NCI-H1417 (cell line): Measurements from ENCODE around the gene ARHGEF7.
"Not testable (repeated sequence)": the region's sequence is repeated elsewhere in the genome, so short reads cannot be mapped to it uniquely, and the experiment has no call there.

ENCODE experiments used
- DNase-seq, 3 experiments: peaks; one replicate each; lab custom pipeline; 2025; lab: John Stamatoyannopoulos, UW

Gene ARHGEF7

DNA sequence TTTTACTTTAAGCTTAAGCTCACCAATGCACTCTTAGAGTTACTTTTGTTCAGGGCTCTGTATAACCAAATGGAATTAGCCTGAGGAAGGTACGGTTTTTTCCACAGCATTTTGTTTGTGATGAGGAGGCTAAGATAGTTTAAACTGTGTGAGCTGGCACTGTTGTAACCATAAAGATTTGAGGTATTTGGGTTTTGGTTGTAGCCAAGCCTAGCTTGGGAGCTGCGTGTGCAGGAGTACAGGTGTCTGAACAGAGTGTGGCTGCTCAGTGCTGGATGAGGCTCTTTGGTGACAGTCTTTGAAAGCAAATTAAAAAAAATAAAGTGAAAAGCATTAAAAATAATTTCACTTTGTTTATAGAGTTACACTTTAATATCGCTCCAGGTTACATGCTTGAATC lies 56.0 kb downstream of the ARHGEF7 start:
- no peak for DNase-seq

DNA sequence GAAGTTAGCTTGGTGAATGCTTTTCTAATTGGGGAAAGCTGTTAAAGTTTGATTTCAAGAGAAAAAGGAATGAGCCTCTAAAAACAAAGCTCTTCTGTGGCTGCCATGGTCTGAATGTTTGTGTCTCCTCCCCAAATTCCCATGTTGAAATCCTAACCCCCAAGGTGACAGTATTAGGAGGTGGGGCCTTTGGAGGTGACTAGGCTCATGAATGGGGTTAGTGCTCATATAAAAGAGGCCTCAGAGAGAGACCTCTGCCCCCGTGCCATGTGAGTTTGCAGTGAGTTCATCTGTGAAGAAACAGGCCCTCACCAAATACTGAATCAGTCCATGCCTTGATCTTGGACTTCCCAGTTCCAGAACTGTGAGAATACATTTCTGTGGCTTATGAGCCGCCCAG lies 56.5 kb downstream of the ARHGEF7 start:
- DNase-seq, result no peak

DNA sequence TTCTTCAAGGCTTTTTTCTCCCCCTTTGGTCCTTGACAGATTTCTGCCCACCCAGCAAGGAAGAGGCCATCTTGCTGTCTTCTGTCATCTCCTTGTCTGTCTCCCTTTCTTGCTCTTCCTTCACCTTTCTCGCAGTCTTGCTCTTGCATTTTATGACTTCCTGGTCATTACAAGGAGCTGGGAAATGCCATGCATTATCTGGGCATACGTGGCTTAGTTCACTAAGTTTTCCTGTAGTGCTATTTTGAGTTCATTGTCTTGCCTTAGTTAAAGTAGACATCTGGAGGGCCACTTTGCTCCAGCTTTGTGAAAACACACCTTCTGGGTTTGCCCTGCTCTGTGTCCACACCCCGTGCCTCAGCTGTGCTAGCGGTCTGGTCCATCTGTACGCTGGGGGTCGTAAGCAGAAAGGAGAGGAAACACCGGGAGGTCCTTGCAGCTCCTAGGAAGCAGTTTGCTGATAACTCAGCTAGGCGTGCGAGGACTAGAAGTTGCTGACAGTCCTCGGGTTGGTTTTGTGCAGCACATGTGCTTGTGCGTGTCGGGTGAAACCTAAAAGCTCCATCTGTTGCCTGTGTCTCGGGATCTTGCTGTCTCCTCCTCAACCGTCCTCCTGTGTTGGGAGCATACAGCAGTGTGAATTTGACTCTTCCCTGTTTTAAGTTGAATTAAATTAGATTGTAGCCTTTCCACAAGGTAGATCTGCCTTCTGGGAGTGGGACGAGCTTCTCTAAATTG lies 59.4 kb downstream of the ARHGEF7 start:
- DNase-seq, result no peak

DNA sequence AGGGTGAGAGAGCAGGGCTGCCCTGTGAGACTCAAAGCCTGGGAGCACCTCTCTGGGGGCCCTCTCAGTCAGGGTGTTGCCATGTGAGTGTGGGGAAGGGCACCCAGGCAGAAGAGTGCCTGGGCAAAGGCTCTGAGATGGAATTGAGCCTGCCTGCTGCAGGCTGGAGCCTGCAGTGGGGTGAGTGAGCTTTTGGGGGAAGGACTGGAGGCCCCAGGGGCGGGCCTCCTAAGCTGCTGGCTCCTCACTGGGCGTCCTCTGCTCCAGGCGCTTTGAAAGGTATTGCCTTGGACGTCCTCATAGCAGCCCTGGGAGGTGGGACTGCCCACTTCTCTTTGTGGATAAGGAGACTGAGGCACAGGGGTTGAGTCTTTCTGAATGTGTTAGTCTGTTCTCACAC lies 60.3 kb downstream of the ARHGEF7 start:
- no peak for DNase-seq

DNA sequence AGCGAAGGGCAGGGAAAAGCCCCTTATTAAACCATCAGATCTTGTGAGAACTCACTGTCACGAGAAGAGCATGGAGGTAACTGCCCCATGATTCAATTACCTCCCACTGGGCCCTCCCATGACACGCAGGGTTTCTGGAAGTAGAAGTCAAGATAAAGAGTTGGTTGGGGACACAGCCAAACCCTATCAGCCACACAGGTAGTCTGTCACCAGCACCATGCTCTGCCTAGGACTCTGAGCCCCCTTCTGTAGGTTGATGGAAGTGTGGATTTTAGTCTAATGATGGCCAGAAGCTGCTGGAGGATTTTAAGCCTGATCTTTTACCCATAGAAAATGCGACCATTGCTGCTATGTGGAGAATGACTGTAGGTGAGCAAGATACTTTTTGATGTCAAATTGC lies 60.8 kb downstream of the ARHGEF7 start:
- DNase-seq, result no peak

DNA sequence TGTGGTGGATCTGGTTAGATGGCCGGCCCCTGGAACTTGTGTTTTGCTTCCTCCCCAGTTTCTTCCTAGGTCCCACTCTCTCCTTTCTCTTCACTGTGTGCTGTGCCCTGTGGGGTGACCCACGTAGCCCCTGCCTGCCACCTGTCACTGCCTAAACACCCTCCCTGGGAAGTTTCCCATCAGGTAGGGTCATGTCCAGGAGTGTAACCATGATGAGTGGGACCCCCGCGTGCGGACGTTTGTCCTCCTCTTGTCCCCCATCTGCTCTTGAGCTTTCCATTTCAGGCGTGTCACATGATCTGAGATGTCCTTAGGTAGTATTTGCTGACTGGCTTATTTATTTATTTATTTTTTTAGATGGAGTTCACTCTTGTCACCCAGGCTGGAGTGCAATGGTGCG lies 61.3 kb downstream of the ARHGEF7 start:
- no peak for DNase-seq

DNA sequence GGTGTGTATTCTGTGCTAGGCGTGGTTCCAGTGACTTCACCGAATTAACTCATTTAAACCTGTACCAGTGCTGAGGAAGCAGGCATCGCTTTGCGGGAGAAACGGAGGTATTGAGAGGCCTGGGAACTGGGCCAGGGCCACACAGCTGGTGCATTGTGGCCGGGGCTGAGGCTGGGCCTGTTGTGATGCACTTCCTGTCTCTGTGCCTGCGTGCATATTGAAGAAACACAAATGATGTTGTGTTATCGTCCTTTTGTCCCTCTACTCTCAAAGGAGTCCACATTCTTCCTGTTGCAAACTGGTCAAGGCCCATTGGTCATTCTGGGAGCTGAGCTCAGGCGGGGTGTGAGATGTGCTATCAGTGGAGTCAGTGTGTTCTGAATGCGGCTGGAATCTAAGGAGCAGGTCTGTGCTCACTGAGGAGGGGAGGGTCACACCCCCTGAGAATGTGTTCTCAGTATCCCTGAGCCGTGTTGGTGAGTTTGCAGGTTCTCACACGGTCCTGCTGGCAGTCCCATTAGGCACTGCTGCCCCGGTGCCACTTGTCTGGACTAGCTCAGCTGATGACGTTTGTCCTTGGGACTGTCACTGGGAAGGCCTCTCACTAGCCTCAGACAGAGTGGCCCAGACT lies 62.1 kb downstream of the ARHGEF7 start:
- DNase-seq, result no peak

DNA sequence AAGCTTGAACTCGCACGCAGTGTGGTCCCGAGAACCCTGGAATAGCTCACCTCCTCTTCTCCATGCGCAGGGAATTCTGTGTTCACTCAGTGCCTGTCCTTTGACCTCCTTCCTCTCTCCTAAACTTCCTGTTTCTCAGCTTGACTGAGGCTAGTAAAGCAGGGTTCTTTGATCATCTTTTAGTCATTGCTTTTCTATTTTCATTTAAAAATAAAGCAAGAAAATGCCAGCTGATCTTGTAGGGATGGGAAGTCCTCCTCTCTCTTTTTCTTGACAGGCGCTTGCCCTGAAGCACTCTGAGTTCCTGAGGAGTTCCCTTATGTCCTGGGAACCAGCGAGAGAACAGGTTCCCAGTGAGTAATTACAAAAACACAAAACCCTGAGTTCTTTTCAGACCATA lies 62.8 kb downstream of the ARHGEF7 start:
- DNase-seq, result no peak

DNA sequence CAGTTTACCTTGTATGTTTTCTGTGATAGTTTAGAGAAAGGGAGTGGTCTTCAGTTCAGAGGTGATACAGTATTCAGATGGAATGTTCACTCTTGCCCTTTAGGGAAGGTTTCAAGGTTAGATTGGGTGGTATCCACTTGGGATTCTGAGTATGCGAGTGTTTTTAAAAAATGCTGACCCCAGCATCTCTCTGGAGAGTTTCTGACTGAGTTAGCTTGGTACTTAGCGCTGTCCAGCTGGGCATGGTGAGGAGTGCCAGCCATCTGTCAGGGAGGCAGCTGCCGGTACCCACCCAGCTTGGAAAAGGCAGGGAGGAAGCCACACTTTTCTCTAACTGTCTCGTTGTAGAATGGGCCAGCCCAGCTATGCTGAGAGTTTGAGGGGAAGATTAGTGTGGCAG lies 63.3 kb downstream of the ARHGEF7 start:
- no peak for DNase-seq

DNA sequence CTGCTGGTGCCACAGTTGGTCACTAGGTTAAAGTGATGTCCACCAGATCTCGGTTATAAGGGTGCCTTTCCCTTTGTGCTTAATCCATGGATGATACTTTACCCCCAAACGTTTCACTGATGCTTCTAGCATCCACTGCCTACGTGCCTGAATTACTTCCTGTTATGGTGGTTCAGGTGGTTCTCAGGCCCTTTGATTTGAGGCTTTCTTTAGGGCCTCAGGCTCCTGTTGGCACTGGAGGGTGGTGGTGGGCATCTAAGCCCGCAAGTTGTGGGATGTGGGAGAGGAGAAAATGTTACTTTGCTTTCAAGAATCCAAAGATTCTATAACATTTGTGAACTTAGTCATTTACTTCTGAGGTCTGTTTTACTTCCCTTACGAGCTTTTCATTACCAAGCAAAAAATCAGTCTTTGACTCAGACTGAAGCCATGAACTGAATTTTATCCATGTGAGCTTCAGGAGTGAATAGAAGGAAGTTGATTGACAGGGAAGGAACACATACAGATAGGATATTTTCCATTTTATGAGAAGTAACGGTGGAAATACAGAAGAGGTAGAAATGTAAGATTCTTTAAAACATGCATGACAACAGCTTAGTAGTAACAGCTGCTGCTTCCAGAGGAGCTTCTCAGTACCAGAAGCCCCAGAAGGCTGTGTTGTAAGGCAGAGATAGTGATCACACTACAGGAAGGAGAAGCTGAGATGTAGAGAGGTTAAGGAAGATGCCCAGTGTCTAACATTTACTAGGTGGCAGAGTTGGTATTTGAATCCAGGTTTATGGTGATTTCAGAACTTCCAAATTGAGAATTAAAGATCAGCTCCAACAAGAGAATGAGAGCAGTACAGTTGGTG lies 65.0 kb downstream of the ARHGEF7 start:
- no peak for DNase-seq

DNA sequence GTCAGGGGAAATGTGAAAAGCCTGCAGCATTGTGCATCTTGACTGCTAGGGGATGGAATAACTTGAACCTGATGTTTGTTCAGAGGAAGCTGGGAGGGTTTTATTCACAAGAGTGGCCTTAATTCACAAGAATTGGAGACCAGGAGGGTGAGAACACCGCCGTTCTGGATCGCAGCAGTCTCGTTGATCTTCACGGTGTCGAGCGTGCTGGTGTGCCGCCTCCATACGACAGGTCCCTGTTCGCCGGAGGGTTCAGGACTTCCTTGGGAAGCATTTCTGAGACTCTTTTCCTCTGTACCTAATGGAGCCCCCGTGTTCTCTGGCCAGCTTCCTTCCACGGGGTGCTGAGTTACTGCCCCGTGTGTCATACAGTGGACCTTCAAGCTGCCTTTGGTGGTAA lies 66.9 kb downstream of the ARHGEF7 start:
- no peak for DNase-seq

DNA sequence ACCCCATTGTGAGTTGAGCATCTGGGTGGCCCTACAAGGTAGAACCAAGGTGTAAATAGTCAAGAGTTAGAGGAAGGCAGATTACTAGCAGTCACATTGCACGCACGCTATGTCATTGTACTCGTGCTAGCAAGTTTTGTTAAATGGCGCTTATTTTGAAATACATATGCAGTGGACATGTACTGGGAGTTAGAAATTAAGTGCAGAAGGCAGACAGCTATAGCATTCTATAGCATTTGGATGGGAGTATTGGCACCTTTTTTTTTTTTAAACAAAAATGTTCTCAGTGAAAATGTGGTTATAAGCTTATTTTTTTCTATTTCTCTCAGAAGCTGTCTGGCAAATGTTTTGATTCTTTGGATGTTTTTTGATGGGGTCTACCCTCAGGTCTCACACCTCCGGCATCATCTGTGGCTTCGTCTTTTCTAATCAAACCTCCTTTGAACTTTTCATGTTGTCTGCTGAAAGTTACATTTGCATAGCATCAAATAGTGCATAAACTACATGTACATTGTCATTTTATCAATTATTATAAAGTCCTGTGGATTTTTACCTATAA lies 68.1 kb downstream of the ARHGEF7 start:
- no peak for DNase-seq

DNA sequence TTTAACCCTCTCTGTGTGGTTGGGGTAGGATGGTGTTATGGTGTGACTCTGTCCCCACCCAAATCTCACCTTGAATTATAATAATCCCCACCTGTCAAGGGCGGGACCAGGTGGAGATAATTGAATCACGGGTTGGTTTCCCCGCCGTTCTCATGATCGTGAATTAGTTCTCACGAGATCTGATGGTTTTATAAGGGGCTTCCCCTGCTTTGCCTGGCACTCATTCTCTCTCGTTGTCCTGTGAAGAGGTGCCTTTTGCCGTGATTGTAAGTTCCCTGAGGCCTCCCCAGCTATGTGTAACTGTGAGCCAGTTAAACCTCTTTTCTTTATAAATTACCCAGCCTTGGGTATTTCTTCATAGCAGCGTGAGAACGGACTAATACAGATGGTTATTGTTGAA lies 68.8 kb downstream of the ARHGEF7 start:
- DNase-seq, result no peak

DNA sequence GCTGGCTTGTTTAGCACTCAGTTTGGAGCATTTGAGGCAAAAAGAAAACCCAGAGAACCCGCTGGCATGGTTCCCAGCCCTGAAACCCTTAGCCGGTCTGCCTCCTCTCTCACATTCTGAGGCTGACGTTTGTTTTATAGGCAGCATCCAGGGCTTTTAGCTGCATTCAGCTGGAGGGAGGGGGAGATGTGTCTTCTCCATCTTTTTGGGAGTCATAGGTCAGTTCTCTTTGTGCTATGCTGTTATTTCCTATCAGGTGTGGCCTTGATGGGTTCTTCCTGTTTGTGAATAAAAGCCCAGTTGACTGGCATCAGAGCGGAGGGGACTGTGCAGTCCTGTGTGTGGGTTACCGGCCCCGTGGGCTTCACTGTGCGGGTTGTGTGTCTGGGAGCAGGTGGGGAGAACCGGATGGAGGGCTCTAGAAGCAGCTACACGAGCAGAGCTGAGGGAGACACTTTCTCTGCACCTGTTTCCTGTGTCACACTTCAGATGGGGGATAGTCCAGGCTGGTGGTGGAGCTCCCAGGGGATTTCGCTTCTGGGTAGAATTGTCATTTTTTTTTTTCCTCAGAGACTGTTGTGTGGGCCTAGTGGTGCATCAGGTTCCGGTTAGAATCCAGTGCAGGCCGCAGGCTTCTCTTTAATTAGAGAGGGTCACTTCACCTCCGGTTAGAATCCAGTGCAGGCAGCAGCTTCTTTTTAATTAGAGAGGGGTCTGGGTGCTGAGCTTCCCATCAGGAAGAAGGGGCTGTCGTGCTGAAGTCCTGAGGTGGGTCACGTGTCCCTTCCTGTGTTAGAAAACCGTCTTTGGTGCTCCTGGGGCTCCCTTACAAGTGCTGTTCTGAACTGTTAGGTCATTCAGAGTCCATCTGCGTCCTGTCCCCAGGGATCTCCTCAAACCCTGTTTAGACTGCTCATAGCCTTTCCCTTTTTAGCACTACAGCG lies 69.6 kb downstream of the ARHGEF7 start:
- peak in 1 of 3 experiments; percentile 56 for DNase-seq

DNA sequence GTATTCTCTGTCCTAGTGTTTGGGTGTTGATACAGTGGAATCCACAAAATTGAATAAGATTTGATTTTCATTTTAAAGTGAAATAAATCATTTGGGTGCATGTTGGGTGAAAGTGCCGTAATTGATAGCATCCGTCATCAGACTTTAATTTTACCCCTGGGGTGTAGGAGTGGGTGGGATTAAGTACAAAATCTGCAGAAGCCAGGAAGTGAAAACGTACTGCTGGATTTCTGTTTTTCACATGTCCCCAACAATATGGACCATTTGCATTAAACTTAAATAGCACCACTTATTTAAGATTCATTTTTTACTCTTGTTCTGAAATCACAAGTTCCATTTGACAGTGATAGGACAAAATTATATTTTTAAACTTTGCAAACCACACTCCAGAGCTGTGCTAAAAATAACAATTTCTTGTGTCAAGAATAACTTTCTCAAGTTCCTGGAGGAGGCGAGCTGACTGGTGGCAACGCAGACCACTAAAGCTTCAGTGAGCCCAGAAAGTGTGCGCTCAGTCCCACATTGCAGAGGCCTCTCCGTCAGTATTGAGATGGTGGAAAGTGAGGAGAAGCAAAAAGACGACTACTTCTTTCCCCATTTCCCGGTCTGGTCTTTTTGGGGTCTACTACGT lies 71.3 kb downstream of the ARHGEF7 start:
- no peak for DNase-seq

DNA sequence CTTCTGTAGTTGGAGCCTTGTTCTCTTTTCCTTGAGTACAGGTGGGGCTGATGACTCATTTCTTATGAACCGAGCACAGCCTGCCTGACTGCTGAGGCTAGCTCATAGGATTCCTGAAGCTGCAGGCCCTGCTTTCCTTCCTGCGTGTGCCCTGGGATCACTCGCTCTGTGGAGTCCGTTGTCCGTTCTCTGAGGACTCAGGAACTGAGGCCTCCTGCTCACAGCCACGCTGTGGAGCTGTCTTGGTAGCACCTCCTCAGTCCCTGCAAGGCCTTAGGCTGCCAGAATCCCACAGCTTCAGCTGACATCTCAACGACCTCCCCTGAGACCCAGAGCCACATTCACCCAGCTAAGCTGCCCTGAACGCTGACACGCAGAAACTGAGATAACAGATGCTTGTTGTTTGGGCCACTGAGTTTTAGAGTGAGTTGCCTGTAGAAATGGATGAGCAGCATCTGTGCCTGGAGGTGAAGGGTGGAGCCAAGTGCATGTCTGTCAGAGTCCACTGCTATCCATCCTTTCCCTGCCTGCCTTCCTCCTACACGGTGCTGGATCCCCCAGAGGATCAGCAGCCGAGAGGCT lies 72.9 kb downstream of the ARHGEF7 start:
- DNase-seq, result peak in 2 of 3 experiments; percentile 25 to 63

DNA sequence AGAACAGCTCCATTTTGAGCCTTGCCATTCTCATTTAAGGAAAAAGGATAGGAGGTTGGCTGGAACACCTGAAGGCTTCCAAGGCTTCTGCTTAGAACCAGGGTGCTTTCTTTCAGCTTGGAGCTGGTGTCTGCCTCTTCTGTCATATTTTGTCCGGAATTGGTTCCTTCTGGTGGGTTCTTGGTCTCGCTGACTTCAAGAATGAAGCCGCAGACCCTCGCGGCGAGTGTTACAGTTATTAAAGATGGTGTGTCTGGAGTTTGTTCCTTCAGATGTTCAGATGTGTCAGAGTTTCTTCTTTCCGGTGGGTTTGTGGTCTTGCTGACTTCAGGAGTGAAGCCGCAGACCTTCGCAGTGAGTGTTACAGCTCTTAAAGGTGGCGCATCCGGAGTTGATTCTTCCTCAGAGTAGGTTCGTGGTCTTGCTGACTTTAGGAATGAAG lies 74.0 kb downstream of the ARHGEF7 start:
- DNase-seq, result not testable (repeated sequence)

DNA sequence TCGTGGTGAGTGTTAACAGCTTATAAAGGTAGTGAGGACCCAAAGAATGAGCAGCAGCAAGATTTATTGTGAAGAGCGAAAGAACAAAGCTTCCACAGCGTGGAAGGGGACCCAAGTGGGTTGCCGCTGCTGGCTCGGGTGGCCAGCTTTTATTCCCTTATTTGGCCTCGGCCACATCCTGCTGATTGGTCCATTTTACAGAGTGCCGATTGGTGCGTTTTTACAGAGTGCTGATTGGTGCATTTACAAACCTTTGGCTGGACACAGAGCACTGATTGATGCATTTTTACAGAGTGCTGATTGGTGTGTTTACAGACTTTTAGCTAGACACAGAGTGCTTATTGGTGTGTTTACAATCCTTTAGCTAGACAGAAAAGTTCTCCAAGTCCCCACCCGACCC lies 74.4 kb downstream of the ARHGEF7 start:
- not testable (repeated sequence) for DNase-seq

DNA sequence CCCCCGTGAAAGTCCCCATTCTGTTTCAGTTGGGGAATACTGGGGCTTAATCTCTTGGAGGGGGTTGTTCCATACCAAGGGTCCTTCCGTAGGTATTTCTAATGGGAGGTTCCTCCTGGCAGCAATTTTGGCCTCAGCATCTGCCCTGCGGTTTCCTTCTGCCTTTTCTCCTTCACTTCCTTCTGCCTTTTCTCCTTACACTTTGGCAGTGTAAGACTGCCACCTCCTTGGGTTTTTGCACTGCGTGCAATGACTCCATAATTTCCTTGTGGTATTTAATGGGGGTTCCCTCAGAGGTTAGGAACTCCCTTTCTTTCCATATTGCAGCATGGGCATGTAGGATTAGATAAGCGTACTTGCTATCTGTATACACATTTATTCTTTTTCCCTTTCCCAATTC lies 78.1 kb downstream of the ARHGEF7 start:
- not testable (repeated sequence) for DNase-seq

DNA sequence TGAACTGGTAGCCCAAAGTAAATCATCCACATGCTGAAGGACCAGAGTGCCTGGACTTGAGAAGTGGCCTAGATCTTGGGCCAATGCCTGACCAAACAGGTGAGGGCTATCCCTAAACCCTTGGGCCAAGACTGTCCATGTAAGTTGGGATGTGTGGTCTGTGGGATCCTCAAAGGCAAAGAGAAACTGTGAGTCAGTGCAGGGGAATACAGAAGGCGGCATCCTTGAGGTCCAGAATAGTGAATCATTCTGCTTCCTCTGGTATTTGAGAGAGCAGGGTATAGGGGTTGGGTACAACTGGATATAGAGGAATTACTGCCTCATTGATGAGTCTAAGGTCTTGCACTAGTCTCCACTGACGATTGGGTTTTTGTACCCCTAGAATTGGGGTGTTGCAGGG lies 79.5 kb downstream of the ARHGEF7 start:
- not testable (repeated sequence) for DNase-seq
